PFSK-1 (cell line): ENCODE data around the gene PIGS.

Source experiments
- FOXP2 ChIP-seq: optimal IDR thresholded peaks from 2 replicates; pipeline ENCODE3; 2011; ENCODE audit warnings: borderline replicate concordance, control low read depth, inconsistent platforms; ENCODE audit not compliant: insufficient read depth; ENCODE audit errors: extremely low read length, extremely low read depth
- POLR2AphosphoS5 ChIP-seq: IDR thresholded peaks from 2 replicates; pipeline ENCODE4 v1.6.1; 2012; ENCODE audit warnings: low read depth, mild to moderate bottlenecking, control low read depth, low read length, moderate library complexity
- SIN3A ChIP-seq: IDR thresholded peaks from 2 replicates; pipeline ENCODE4 v1.6.1; 2012; ENCODE audit warnings: mild to moderate bottlenecking, low read length, moderate library complexity, borderline replicate concordance; ENCODE audit not compliant: insufficient read depth
- TAF1 ChIP-seq: IDR thresholded peaks from 2 replicates; pipeline ENCODE4 v1.6.1; 2012; ENCODE audit warnings: low read length, control low read depth, borderline replicate concordance; ENCODE audit not compliant: insufficient read depth
- TF ChIP-seq, protein P1 (sequence below), 2 experiments: IDR thresholded peaks; 2 replicates each; pipeline versions ENCODE4 v1.6.1 to v1.8.0; 2011 to 2012; ENCODE audit warnings: low read depth in 2 of 2, low read length in 2 of 2, control low read depth in 1 of 2, inconsistent platforms in 1 of 2, mild to moderate bottlenecking in 1 of 2, moderate library complexity in 1 of 2; ENCODE audit not compliant: insufficient read depth in 1 of 2

Gene PIGS

GRCh38 chr17:28532050-28532960 is 39.0 kb downstream of the PIGS start:
- no peak for TF ChIP-seq TAF1

GRCh38 chr17:28530926-28531325 is 40.4 kb downstream of the PIGS start:
- no peak for TF ChIP-seq POLR2AphosphoS5
- no peak for TF ChIP-seq TAF1
- no peak for TF ChIP-seq SIN3A
- no peak for TF ChIP-seq FOXP2
- TF ChIP-seq, protein P1, sequence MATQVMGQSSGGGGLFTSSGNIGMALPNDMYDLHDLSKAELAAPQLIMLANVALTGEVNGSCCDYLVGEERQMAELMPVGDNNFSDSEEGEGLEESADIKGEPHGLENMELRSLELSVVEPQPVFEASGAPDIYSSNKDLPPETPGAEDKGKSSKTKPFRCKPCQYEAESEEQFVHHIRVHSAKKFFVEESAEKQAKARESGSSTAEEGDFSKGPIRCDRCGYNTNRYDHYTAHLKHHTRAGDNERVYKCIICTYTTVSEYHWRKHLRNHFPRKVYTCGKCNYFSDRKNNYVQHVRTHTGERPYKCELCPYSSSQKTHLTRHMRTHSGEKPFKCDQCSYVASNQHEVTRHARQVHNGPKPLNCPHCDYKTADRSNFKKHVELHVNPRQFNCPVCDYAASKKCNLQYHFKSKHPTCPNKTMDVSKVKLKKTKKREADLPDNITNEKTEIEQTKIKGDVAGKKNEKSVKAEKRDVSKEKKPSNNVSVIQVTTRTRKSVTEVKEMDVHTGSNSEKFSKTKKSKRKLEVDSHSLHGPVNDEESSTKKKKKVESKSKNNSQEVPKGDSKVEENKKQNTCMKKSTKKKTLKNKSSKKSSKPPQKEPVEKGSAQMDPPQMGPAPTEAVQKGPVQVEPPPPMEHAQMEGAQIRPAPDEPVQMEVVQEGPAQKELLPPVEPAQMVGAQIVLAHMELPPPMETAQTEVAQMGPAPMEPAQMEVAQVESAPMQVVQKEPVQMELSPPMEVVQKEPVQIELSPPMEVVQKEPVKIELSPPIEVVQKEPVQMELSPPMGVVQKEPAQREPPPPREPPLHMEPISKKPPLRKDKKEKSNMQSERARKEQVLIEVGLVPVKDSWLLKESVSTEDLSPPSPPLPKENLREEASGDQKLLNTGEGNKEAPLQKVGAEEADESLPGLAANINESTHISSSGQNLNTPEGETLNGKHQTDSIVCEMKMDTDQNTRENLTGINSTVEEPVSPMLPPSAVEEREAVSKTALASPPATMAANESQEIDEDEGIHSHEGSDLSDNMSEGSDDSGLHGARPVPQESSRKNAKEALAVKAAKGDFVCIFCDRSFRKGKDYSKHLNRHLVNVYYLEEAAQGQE (IDR thresholded peaks at IDR 0.05; ENCODE audit: insufficient read depth in 1 of 2, low read depth in 2 of 2, low read length in 2 of 2): no peak

GRCh38 chr17:28530250-28530649 is 41.1 kb downstream of the PIGS start:
- TF ChIP-seq SIN3A: no peak
- TF ChIP-seq FOXP2: no peak
- TF ChIP-seq POLR2AphosphoS5: no peak
- TF ChIP-seq, protein P1 (IDR thresholded peaks at IDR 0.05; ENCODE audit: insufficient read depth in 1 of 2, low read depth in 2 of 2, low read length in 2 of 2): no peak

- TF ChIP-seq FOXP2: no peak
- no peak for TF ChIP-seq SIN3A
- TF ChIP-seq POLR2AphosphoS5: no peak
- TF ChIP-seq, protein P1 (IDR thresholded peaks at IDR 0.05; ENCODE audit: insufficient read depth in 1 of 2, low read depth in 2 of 2, low read length in 2 of 2): no peak
- TF ChIP-seq TAF1: no peak
Observed at GRCh38 chr17:28529013-28529400, 42.3 kb downstream of the PIGS start.

DNA sequence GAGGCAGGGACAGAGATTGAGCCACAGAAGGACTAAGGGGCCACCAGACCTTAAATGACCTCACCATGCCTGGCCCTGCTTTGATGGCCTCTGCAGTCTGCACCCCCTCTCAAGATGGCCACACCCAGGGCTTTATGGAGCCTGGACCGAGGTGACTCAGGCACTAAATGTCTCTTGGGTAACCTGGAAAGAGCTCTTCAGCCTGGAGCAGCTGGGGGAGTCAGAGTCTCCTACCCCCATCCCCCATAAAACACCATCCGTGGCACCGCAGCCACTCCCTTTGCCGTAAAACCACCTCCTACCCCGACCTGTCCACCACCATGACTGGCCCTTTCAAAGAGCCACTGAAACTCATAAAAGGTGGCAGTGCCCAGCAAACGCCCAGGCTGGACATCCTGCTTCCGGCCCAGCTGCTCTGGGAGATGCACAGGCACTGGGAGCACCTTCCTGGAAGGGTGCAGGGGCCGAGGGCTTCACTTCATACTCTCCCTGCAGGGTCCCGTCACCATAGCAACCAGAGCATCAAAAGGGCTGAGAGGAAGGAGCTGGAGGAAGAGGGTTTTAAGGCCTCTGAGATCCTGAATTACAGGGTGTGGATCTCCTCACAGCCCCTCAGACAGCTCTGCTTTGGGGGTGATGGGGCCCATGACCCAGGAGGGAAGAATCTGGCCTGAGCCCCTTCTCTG is 42.9 kb downstream of the PIGS start:
- TF ChIP-seq TAF1: no peak
- TF ChIP-seq, protein P1 (IDR thresholded peaks at IDR 0.05; ENCODE audit: insufficient read depth in 1 of 2, low read depth in 2 of 2, low read length in 2 of 2): no peak
- TF ChIP-seq FOXP2: no peak
- no peak for TF ChIP-seq SIN3A
- no peak for TF ChIP-seq POLR2AphosphoS5
